Upper lobe of left lung (tissue), 6 donors: ENCODE data around the gene CHODL. TPM values are rescaled to one million over a fixed set of nuclear protein-coding genes. Genes with fewer than 3 reads are reported as not detected.

Experiments
- ATAC-seq, 2 donors: fragments of 200-7000 bp; cut with Tn5 transposase; one replicate each; pipeline ENCODE4 v1.9.1; 2022; ENCODE audit warnings: mild to moderate bottlenecking in 2 of 2, moderate library complexity in 2 of 2; ENCODE audit not compliant: low FRiP score in 2 of 2
- DNase-seq, 2 donors: peaks; one replicate each; pipeline ENCODE4 v3.0.0-alpha.2; 2019 to 2020
- H3K27ac ChIP-seq, 4 donors: fragments of 200-600 bp; sonication (generic); one replicate each; pipeline ENCODE4 v1.5.1; 2016 to 2019
- H3K27me3 ChIP-seq, 4 donors: fragments of 200-600 bp; sonication (generic); one replicate each; pipeline ENCODE4 v1.5.1; 2017 to 2019
- H3K36me3 ChIP-seq, 4 donors: fragments of 200-600 bp; sonication (generic); one replicate each; pipeline ENCODE4 v1.5.1; 2016 to 2019
- H3K4me1 ChIP-seq, 4 donors: fragments of 200-600 bp; sonication (generic); one replicate each; pipeline ENCODE4 v1.5.1; 2018 to 2019
- H3K4me3 ChIP-seq, 4 donors: fragments of 200-600 bp; sonication (generic); one replicate each; pipeline ENCODE4 v1.5.1; 2017 to 2019; ENCODE audit warnings: mild to moderate bottlenecking in 2 of 4, moderate library complexity in 1 of 4
- H3K9me3 ChIP-seq, 4 donors: fragments of 200-600 bp; sonication (generic); one replicate each; pipeline ENCODE4 v1.5.1; 2018 to 2019
- CTCF ChIP-seq, 6 experiments: fragments of 450-650 bp in 4 of 6; fragments of 200-600 bp in 2 of 6; sonication (generic) in 2 of 6; IDR thresholded peaks; one replicate each; pipeline ENCODE4 v1.5.1; 2016 to 2019; ENCODE audit warnings: antibody characterized with exemption in 6 of 6
- EP300 ChIP-seq, 4 donors: sonication (generic); formaldehyde crosslinking; IDR thresholded peaks; one replicate each; pipeline ENCODE4 v1.5.1; 2017; ENCODE audit warnings: antibody characterized with exemption in 4 of 4, control low read depth in 2 of 4
- POLR2A ChIP-seq, 4 donors: fragments of 450-650 bp; IDR thresholded peaks; one replicate each; pipeline ENCODE4 v1.5.1; 2016 to 2017; ENCODE audit warnings: antibody characterized with exemption in 4 of 4, mild to moderate bottlenecking in 2 of 4
- POLR2AphosphoS5 ChIP-seq, 2 donors: sonication (generic); formaldehyde crosslinking; IDR thresholded peaks; one replicate each; pipeline ENCODE4 v1.5.1; 2017; ENCODE audit warnings: antibody characterized with exemption in 2 of 2
- WGBS, 2 donors: methylation state at CpG; one replicate each; pipeline ENCODE4 v1.1.5; 2017 to 2018; 5-methylcytosine and 5-hydroxymethylcytosine counted together
- total RNA-seq, 6 donors: library from RNA; depleted of rRNA in 4 of 6; stranded (reverse); fragments of >200 nt in 4 of 6; gene quantifications; one replicate each; pipeline versions ENCODE4 v1.1.0 to v1.2.1, GENCODE V29; 2016 to 2021
- donor health status: DM: no; HTN: no; CAD: no; lungs with moderate emphysema.
- donor health status: DM: no; HTN: yes; CAD: no; lungs with severe emphysema.

Gene CHODL
- total RNA-seq, 6 donors from 2014 or later: 0.27 to 0.39 TPM; not detected in 4

GRCh38 chr21:18269856-18270255, 25.2 kb downstream of the CHODL start:
- ATAC-seq (no peak), DNase-seq (no peak)
- Histone ChIP-seq H3K27me3 (no peaks in the 10 kb centered on the region), H3K4me3 (no peak overlapping the region), H3K36me3 (no peaks in the 10 kb centered on the region), H3K27ac (no peak overlapping the region), H3K9me3 (no peaks in the 10 kb centered on the region), H3K4me1 (no peaks in the 10 kb centered on the region)
- TF ChIP-seq CTCF (IDR thresholded peaks at IDR 0.05) (no peak), POLR2A (IDR thresholded peaks at IDR 0.05) (no peak), EP300 (IDR thresholded peaks at IDR 0.05) (no peak), POLR2AphosphoS5 (IDR thresholded peaks at IDR 0.05) (no peak)
- whole genome bisulfite sequencing, 2 donors: 82 to 85% methylated on average over 7 of the region's 7 CpGs

GRCh38 chr21:18273400-18273799, 28.8 kb downstream of the CHODL start:
- Histone ChIP-seq H3K27me3 (no peaks in the 10 kb centered on the region), H3K9me3 (no peaks in the 10 kb centered on the region), H3K4me3 (no peak overlapping the region), H3K36me3 (no peaks in the 10 kb centered on the region), H3K27ac (no peak overlapping the region), H3K4me1 (no peaks in the 10 kb centered on the region)
- WGBS, 2 donors: 88 to 94% methylated on average over 4 of the region's 4 CpGs
- DNase-seq (no peak), ATAC-seq (no peak)
- TF ChIP-seq EP300 (IDR thresholded peaks at IDR 0.05) (no peak), POLR2A (IDR thresholded peaks at IDR 0.05) (no peak), CTCF (IDR thresholded peaks at IDR 0.05) (no peak), POLR2AphosphoS5 (IDR thresholded peaks at IDR 0.05) (no peak)

GRCh38 chr21:18274370-18274769, 29.7 kb downstream of the CHODL start:
- TF ChIP-seq CTCF (IDR thresholded peaks at IDR 0.05) (no peak), EP300 (IDR thresholded peaks at IDR 0.05) (no peak), POLR2AphosphoS5 (IDR thresholded peaks at IDR 0.05) (no peak), POLR2A (IDR thresholded peaks at IDR 0.05) (no peak)
- WGBS, 2 donors: 59 to 60% methylated on average over 5 of the region's 5 CpGs
- no peaks in the 10 kb centered on the region for H3K27me3 ChIP-seq
- DNase-seq (no peak), ATAC-seq (no peak)
- no peaks in the 10 kb centered on the region for H3K4me1 ChIP-seq
- H3K27ac ChIP-seq: no peak overlapping the region
- no peaks in the 10 kb centered on the region for H3K36me3 ChIP-seq
- no peaks in the 10 kb centered on the region for H3K9me3 ChIP-seq
- H3K4me3 ChIP-seq: no peak overlapping the region

DNA sequence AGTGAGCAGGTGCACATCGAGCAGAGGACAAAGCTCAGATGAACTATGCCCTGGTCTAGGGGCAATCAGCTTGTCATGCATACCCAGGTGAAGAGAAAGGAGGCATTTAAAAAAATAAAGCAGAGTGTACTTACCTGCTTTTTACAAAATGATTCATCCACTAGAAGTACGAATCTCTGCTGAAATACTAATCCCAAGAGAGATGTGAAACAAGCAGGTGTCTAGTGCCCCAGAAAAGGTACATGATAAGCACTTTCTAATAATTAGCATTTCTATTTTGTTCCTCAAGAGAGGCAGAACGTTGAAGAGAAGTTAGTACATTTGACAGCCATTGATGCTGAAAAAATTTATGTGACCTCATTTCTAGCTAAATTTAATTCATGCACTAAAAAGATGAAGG, 31.1 kb downstream of the CHODL start:
- TF ChIP-seq EP300 (IDR thresholded peaks at IDR 0.05) (no peak), POLR2AphosphoS5 (IDR thresholded peaks at IDR 0.05) (no peak), CTCF (IDR thresholded peaks at IDR 0.05) (no peak), POLR2A (IDR thresholded peaks at IDR 0.05) (no peak)
- H3K27me3 ChIP-seq: no peaks in the 10 kb centered on the region
- no peaks in the 10 kb centered on the region for H3K36me3 ChIP-seq
- DNase-seq (no peak), ATAC-seq (no peak)
- WGBS, 2 donors: 62 to 64% methylated on average over 3 of the region's 3 CpGs
- H3K4me3 ChIP-seq: no peak overlapping the region
- no peak overlapping the region for H3K27ac ChIP-seq
- H3K4me1 ChIP-seq: no peaks in the 10 kb centered on the region
- H3K9me3 ChIP-seq: no peaks in the 10 kb centered on the region

GRCh38 chr21:18285379-18285778, 40.7 kb downstream of the CHODL start:
- Histone ChIP-seq H3K36me3 (no peaks in the 10 kb centered on the region), H3K27ac (no peak overlapping the region), H3K4me3 (no peak overlapping the region), H3K4me1 (no peaks in the 10 kb centered on the region), H3K9me3 (no peaks in the 10 kb centered on the region), H3K27me3 (no peaks in the 10 kb centered on the region)
- TF ChIP-seq CTCF (IDR thresholded peaks at IDR 0.05): no peak
- no peak for TF ChIP-seq POLR2A (IDR thresholded peaks at IDR 0.05)
- no peak for TF ChIP-seq EP300 (IDR thresholded peaks at IDR 0.05)
- no peak for TF ChIP-seq POLR2AphosphoS5 (IDR thresholded peaks at IDR 0.05)
- DNase-seq (no peak), ATAC-seq (no peak)
- WGBS, 2 donors: 87 to 91% methylated on average over 4 of the region's 4 CpGs
